H9 (cell line): Measurements from ENCODE around the gene RNPEPL1. TPM values are rescaled to one million over a fixed set of nuclear protein-coding genes. Genes with fewer than 3 reads are reported as not detected.

Experiments
- DNase-seq: peaks from one replicate; pipeline ENCODE4 v3.0.0-alpha.2; 2017
- H2AFZ ChIP-seq: one replicate; pipeline ENCODE4 v1.6.1; 2013; ENCODE audit warnings: mild to moderate bottlenecking, low read length, control low read depth, moderate library complexity
- H2AK5ac ChIP-seq: 2 replicates; pipeline ENCODE4 v1.6.1; 2013; ENCODE audit warnings: low read length, control low read depth, mixed read lengths; ENCODE audit not compliant: insufficient read length
- H2BK120ac ChIP-seq: one replicate; pipeline ENCODE4 v1.6.1; 2013; ENCODE audit warnings: low read depth, mild to moderate bottlenecking, low read length, control low read depth, inconsistent platforms; ENCODE audit not compliant: poor library complexity, severe bottlenecking
- H2BK12ac ChIP-seq: 2 replicates; pipeline ENCODE4 v1.6.1; 2013; ENCODE audit warnings: low read length, control low read depth, mixed read lengths, low read depth; ENCODE audit not compliant: insufficient read length
- H2BK15ac ChIP-seq: 2 replicates; pipeline ENCODE4 v1.6.1; 2013; ENCODE audit warnings: low read depth, low read length, control low read depth
- H2BK20ac ChIP-seq: one replicate; pipeline ENCODE4 v1.6.1; 2013; ENCODE audit warnings: low read depth, mild to moderate bottlenecking, low read length, control low read depth, inconsistent platforms; ENCODE audit not compliant: poor library complexity, severe bottlenecking
- H2BK5ac ChIP-seq: 2 replicates; pipeline ENCODE4 v1.6.1; 2013; ENCODE audit warnings: low read length, control low read depth, mixed read lengths; ENCODE audit not compliant: insufficient read length
- H3K14ac ChIP-seq: 2 replicates; pipeline ENCODE4 v1.6.1; 2013; ENCODE audit warnings: low read length, control low read depth; ENCODE audit not compliant: insufficient read depth
- H3K18ac ChIP-seq: 2 replicates; pipeline ENCODE4 v1.6.1; 2013; ENCODE audit warnings: low read depth, mild to moderate bottlenecking, mixed read lengths, low read length, control low read depth; ENCODE audit not compliant: insufficient read length
- H3K23ac ChIP-seq: 2 replicates; pipeline ENCODE4 v1.6.1; 2013; ENCODE audit warnings: low read length, control low read depth, mixed read lengths, low read depth; ENCODE audit not compliant: insufficient read length
- H3K23me2 ChIP-seq: 2 replicates; pipeline ENCODE4 v1.6.1; 2013; ENCODE audit warnings: low read depth, mild to moderate bottlenecking, mixed read lengths, low read length, control low read depth; ENCODE audit not compliant: insufficient read length, poor library complexity, severe bottlenecking
- H3K27ac ChIP-seq: 2 replicates; pipeline ENCODE4 v1.5.1; 2013; ENCODE audit warnings: low read length, control low read depth, mixed read lengths, low read depth; ENCODE audit not compliant: insufficient read length
- H3K27me3 ChIP-seq: 2 replicates; pipeline ENCODE4 v1.6.1; 2013; ENCODE audit warnings: low read length, control low read depth, inconsistent platforms; ENCODE audit not compliant: insufficient read depth
- H3K4ac ChIP-seq: 2 replicates; pipeline ENCODE4 v1.6.1; 2013; ENCODE audit warnings: low read depth, mild to moderate bottlenecking, control low read depth, inconsistent platforms, low read length, moderate library complexity
- H3K4me1 ChIP-seq: 2 replicates; pipeline ENCODE4 v1.6.1; 2013; ENCODE audit warnings: low read length, control low read depth, inconsistent platforms; ENCODE audit not compliant: insufficient read depth
- H3K4me2 ChIP-seq: 2 replicates; pipeline ENCODE4 v1.6.1; 2013; ENCODE audit warnings: low read length, control low read depth, mixed read lengths; ENCODE audit not compliant: insufficient read length, insufficient read depth
- H3K56ac ChIP-seq: 2 replicates; pipeline ENCODE4 v1.6.1; 2013; ENCODE audit warnings: low read depth, mild to moderate bottlenecking, mixed read lengths, low read length, control low read depth; ENCODE audit not compliant: insufficient read length
- H3K79me1 ChIP-seq: 2 replicates; pipeline ENCODE4 v1.6.1; 2013; ENCODE audit warnings: low read depth, mild to moderate bottlenecking, moderate library complexity, low read length, control low read depth, inconsistent platforms; ENCODE audit not compliant: insufficient read depth, poor library complexity, severe bottlenecking
- H3K79me2 ChIP-seq: 2 replicates; pipeline ENCODE4 v1.6.1; 2013; ENCODE audit warnings: low read length, control low read depth, inconsistent platforms; ENCODE audit not compliant: insufficient read depth
- H3K9ac ChIP-seq: 2 replicates; pipeline ENCODE4 v1.6.1; 2013; ENCODE audit warnings: low read length, control low read depth, mixed read lengths; ENCODE audit not compliant: insufficient read length; ENCODE audit errors: extremely low read depth
- H3K9me3 ChIP-seq: one replicate; pipeline ENCODE4 v1.6.1; 2013; ENCODE audit warnings: low read depth, low read length, inconsistent platforms; ENCODE audit not compliant: control insufficient read depth
- H3T11ph ChIP-seq: one replicate; pipeline ENCODE4 v1.6.1; 2013; ENCODE audit warnings: mild to moderate bottlenecking, low read length, control low read depth, inconsistent platforms
- H4K20me1 ChIP-seq: one replicate; pipeline ENCODE4 v1.6.1; 2013; ENCODE audit not compliant: control insufficient read depth, insufficient read length, insufficient read depth
- H4K5ac ChIP-seq: 2 replicates; pipeline ENCODE4 v1.6.1; 2013; ENCODE audit warnings: low read depth, mild to moderate bottlenecking, mixed read lengths, low read length, control low read depth; ENCODE audit not compliant: insufficient read length
- H4K8ac ChIP-seq: replicated peaks from 2 replicates; pipeline ENCODE4 v1.6.1; 2013; ENCODE audit warnings: low read length, control low read depth, mixed read lengths, low read depth; ENCODE audit not compliant: insufficient read length
- H4K91ac ChIP-seq: 2 replicates; pipeline ENCODE4 v1.6.1; 2013; ENCODE audit warnings: low read depth, mild to moderate bottlenecking, moderate library complexity, mixed read lengths, low read length, control low read depth; ENCODE audit not compliant: insufficient read length
- H3K27ac Mint-ChIP-seq, 3 experiments: 2 replicates in 2 of 3; 3 replicates in 1 of 3; pipeline ENCODE4 v1.8.0; 2020 to 2021; ENCODE audit warnings: mixed read lengths in 3 of 3, mild to moderate bottlenecking in 1 of 3, moderate library complexity in 1 of 3
- H3K27me3 Mint-ChIP-seq: 2 replicates; pipeline ENCODE4 v1.8.0; 2021; ENCODE audit warnings: low read depth, mild to moderate bottlenecking, moderate library complexity, mixed read lengths
- H3K36me3 Mint-ChIP-seq, 3 experiments: 2 replicates in 2 of 3; 3 replicates in 1 of 3; pipeline ENCODE4 v1.8.0; 2020 to 2021; ENCODE audit warnings: low read depth in 3 of 3, mixed read lengths in 3 of 3; ENCODE audit not compliant: insufficient read depth in 1 of 3
- H3K4me1 Mint-ChIP-seq, 2 experiments: 2 replicates each; pipeline ENCODE4 v1.8.0; 2020; ENCODE audit warnings: mixed read lengths in 2 of 2
- H3K4me3 Mint-ChIP-seq, 2 experiments: 2 replicates in 1 of 2; 3 replicates in 1 of 2; pipeline ENCODE4 v1.8.0; 2020 to 2021; ENCODE audit warnings: mild to moderate bottlenecking in 2 of 2, mixed read lengths in 2 of 2, moderate library complexity in 1 of 2
- H3K9me3 Mint-ChIP-seq, 2 experiments: 2 replicates in 1 of 2; 3 replicates in 1 of 2; pipeline ENCODE4 v1.8.0; 2020; ENCODE audit warnings: mild to moderate bottlenecking in 2 of 2, mixed read lengths in 2 of 2, moderate library complexity in 1 of 2
- WGBS: extraction: QIAGEN DNeasy Blood & Tissue Kit; methylation state at CpG from one replicate; pipeline ENCODE4 v1.1.7; 2013; ENCODE audit warnings: missing lambda C conversion rate, low lambda C conversion rate, mixed read lengths; ENCODE audit not compliant: insufficient read length; ENCODE audit errors: extremely low coverage; 5-methylcytosine and 5-hydroxymethylcytosine counted together
- total RNA-seq: library from RNA; stranded (reverse); gene quantifications from 2 replicates; pipeline ENCODE4 v1.2.1, GENCODE V29; 2021
- TF ChIP-seq, protein P1 (sequence below): fragments of 200-600 bp; sonication (generic); conservative IDR thresholded peaks from 3 replicates; pipeline ENCODE4 v1.8.0; 2021; ENCODE audit warnings: antibody characterized with exemption, mild to moderate bottlenecking

RNPEPL1 gene
- total RNA-seq, 1 experiment from 2014 or later: 22.5 TPM

DNA sequence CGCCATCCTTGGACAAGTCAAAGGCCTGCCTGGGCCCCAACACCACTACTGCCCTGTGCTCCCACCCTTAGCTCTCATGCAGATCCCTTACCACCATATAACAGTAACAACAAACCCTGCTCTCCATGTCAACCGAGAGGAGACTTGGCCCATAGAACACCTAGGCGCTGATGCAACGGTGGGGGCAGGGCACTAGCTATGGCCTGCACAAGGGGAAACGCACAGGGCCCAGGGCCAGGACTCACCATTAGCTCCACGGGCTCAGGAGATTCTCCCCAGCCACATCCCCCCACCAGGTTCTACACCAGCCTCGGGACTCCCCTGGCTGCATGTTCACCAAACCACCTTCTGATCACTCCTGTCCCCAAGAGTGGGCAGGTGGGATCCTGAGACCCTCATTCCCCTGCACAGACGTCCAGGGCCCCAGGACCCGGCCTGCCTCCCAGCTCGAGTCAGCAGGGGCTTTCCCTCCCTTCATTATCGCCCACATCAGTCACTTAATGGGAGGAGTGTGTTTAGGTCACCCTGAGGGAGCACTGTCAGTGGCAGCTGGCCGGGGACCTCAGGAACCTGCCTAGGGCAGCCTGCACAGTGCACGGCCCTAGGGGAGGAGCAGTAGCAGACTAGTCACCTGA, 39.8 kb upstream of the RNPEPL1 start:
- TF ChIP-seq, protein P1, sequence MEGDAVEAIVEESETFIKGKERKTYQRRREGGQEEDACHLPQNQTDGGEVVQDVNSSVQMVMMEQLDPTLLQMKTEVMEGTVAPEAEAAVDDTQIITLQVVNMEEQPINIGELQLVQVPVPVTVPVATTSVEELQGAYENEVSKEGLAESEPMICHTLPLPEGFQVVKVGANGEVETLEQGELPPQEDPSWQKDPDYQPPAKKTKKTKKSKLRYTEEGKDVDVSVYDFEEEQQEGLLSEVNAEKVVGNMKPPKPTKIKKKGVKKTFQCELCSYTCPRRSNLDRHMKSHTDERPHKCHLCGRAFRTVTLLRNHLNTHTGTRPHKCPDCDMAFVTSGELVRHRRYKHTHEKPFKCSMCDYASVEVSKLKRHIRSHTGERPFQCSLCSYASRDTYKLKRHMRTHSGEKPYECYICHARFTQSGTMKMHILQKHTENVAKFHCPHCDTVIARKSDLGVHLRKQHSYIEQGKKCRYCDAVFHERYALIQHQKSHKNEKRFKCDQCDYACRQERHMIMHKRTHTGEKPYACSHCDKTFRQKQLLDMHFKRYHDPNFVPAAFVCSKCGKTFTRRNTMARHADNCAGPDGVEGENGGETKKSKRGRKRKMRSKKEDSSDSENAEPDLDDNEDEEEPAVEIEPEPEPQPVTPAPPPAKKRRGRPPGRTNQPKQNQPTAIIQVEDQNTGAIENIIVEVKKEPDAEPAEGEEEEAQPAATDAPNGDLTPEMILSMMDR: no peak
- Mint-ChIP-seq H3K36me3 (peaks cover 69 to 83% (median 82%) of the 10 kb centered on the region in 3 experiments), H3K27ac (peak overlapping the region in 1 of 3 experiments; percentile 33; a peak in 1 of 7 replicates), H3K4me3 (no peak overlapping the region; a peak in 1 of 5 replicates), H3K4me1 (no peaks in the 10 kb centered on the region), H3K9me3 (peaks cover 79 to 82% of the 10 kb centered on the region in 2 experiments), H3K27me3 (no peaks in the 10 kb centered on the region; the same call in 1 of the 2 replicates)
- no CpG with 5 or more reads among the region's 13 CpGs for WGBS
- H2BK20ac ChIP-seq: no peak overlapping the region
- H3K79me1 ChIP-seq: no peaks in the 10 kb centered on the region
- no peak overlapping the region for H3T11ph ChIP-seq
- H3K4me1 ChIP-seq: no peaks in the 10 kb centered on the region
- no peak overlapping the region for H3K9ac ChIP-seq
- no peak overlapping the region for H3K4ac ChIP-seq
- DNase-seq: no peak
- no peaks in the 10 kb centered on the region for H3K23me2 ChIP-seq
- H3K18ac ChIP-seq: no peak overlapping the region
- no peak overlapping the region for H2BK5ac ChIP-seq
- no peak overlapping the region for H3K27ac ChIP-seq
- H3K23ac ChIP-seq: no peak overlapping the region
- no peak overlapping the region for H3K4me2 ChIP-seq
- no peaks in the 10 kb centered on the region for H4K20me1 ChIP-seq
- no peak overlapping the region for H4K5ac ChIP-seq
- H3K9me3 ChIP-seq: peaks cover 25% of the 10 kb centered on the region
- no peak overlapping the region for H4K8ac ChIP-seq
- no peak overlapping the region for H2BK12ac ChIP-seq
- no peaks in the 10 kb centered on the region for H3K79me2 ChIP-seq
- H3K56ac ChIP-seq: no peak overlapping the region
- H4K91ac ChIP-seq: no peak overlapping the region
- H2BK120ac ChIP-seq: no peak overlapping the region
- H2AFZ ChIP-seq: no peak overlapping the region
- H3K27me3 ChIP-seq: no peaks in the 10 kb centered on the region
- H2BK15ac ChIP-seq: no peak overlapping the region
- H3K14ac ChIP-seq: no peak overlapping the region; the same call in 1 of the 2 replicates
- H2AK5ac ChIP-seq: no peak overlapping the region
